ENCODE data around the gene PLK3. TPM values are rescaled to one million over a fixed set of nuclear protein-coding genes. Genes with fewer than 3 reads are reported as not detected.

The PLK3 gene
- total RNA-seq, 1 donor, result 36.1 TPM

- DNase-seq (ENCODE audit: low read depth), result no peak
- TF ChIP-seq, protein P1, sequence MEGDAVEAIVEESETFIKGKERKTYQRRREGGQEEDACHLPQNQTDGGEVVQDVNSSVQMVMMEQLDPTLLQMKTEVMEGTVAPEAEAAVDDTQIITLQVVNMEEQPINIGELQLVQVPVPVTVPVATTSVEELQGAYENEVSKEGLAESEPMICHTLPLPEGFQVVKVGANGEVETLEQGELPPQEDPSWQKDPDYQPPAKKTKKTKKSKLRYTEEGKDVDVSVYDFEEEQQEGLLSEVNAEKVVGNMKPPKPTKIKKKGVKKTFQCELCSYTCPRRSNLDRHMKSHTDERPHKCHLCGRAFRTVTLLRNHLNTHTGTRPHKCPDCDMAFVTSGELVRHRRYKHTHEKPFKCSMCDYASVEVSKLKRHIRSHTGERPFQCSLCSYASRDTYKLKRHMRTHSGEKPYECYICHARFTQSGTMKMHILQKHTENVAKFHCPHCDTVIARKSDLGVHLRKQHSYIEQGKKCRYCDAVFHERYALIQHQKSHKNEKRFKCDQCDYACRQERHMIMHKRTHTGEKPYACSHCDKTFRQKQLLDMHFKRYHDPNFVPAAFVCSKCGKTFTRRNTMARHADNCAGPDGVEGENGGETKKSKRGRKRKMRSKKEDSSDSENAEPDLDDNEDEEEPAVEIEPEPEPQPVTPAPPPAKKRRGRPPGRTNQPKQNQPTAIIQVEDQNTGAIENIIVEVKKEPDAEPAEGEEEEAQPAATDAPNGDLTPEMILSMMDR (IDR thresholded peaks at IDR 0.05; ENCODE audit: insufficient read depth, low read length), result no peak
- H3K4me3 ChIP-seq (ENCODE audit: low read depth, low read length), result no peak overlapping the region
These were observed 54.8 kb downstream of the PLK3 start for GRCh38 chr1:44854970-44855369.

Small RNA genes lying within 50 kb of the gene (small RNA-seq; reads per million reads assigned to genes)
- gene AL136380.1, result not detected
- 942 reads per million, percentile 99 among the genes with 10 or more reads in this experiment for gene SNORD38A
- gene SNORD38B, result not detected
- gene SNORD46, result 28.2 reads per million, percentile 96 among the genes with 10 or more reads in this experiment
- not detected for gene SNORD55

Other genes with a start within 250 kb of the PLK3 start
- gene TMEM53, start 125.9 kb upstream of the PLK3 start, total RNA-seq (ENCODE audit: low replicate concordance), result 6.6 and 9.2 TPM in 2 replicates
- 0.41 and 1.7 TPM in 2 replicates for gene ARMH1, start 125.7 kb upstream of the PLK3 start, total RNA-seq (ENCODE audit: low replicate concordance)
- not detected in 2 replicates for gene RNU5D-1, start 69.2 kb upstream of the PLK3 start, total RNA-seq (ENCODE audit: low replicate concordance)
- 1.1 and 23.0 TPM in 2 replicates for gene KIF2C, start 60.5 kb upstream of the PLK3 start, total RNA-seq (ENCODE audit: low replicate concordance)
- 894 and 2,421 TPM in 2 replicates for gene RPS8, start 24.8 kb upstream of the PLK3 start, total RNA-seq (ENCODE audit: low replicate concordance)
- 0.09 TPM in 1 of 2 replicates, not detected in the other for gene BEST4, start 12.2 kb upstream of the PLK3 start, total RNA-seq (ENCODE audit: low replicate concordance)
- 1.2 TPM in 1 of 2 replicates, not detected in the other for gene DYNLT4, start 7.0 kb downstream of the PLK3 start, total RNA-seq (ENCODE audit: low replicate concordance)
- 5.2 and 5.4 TPM in 2 replicates for gene BTBD19, start 8.1 kb downstream of the PLK3 start, total RNA-seq (ENCODE audit: low replicate concordance)
- gene PTCH2, start 42.9 kb downstream of the PLK3 start, total RNA-seq (ENCODE audit: low replicate concordance), result 0.36 and 0.57 TPM in 2 replicates
- 39.0 and 43.4 TPM in 2 replicates for gene EIF2B3, start 186.2 kb downstream of the PLK3 start, total RNA-seq (ENCODE audit: low replicate concordance)
- 28.5 and 161 TPM in 2 replicates for gene HECTD3, start 210.9 kb downstream of the PLK3 start, total RNA-seq (ENCODE audit: low replicate concordance)
- 114 and 152 TPM in 2 replicates for gene UROD, start 211.9 kb downstream of the PLK3 start, total RNA-seq (ENCODE audit: low replicate concordance)

Data from fibroblast of the aortic adventitia (primary cell).